HepG2 (cell line): ENCODE data around the gene GAD1. TPM values are rescaled to one million over a fixed set of nuclear protein-coding genes. Genes with fewer than 3 reads are reported as not detected.
A peak's percentile ranks its signal among the peaks of the same experiment; 100 is the strongest.

ENCODE experiments used
- ELF3 ChIP-seq: IDR thresholded peaks from 2 replicates; pipeline ENCODE4 v1.6.1; 2016; ENCODE audit warnings: missing genetic modification reagents, missing compliant biosample characterization
- FOXA1 ChIP-seq, 2 experiments: fragments of 450-650 bp in 1 of 2; sonication (generic) in 1 of 2; formaldehyde crosslinking in 1 of 2; IDR thresholded peaks; 2 replicates each; pipeline versions ENCODE4 v1.4.0 to v1.6.1; 2016 to 2020; ENCODE audit warnings: missing genetic modification reagents in 1 of 2
- FOXA3 ChIP-seq: IDR thresholded peaks from 2 replicates; pipeline ENCODE4 v1.6.1; 2016; ENCODE audit warnings: missing genetic modification reagents, missing compliant biosample characterization
- FOXO4 ChIP-seq: sonication (generic); formaldehyde crosslinking; conservative IDR thresholded peaks from 2 replicates; pipeline ENCODE4 v1.8.1; 2023; ENCODE audit warnings: missing genetic modification reagents
- GZF1 ChIP-seq: sonication (generic); formaldehyde crosslinking; IDR thresholded peaks from 2 replicates; pipeline ENCODE4 v1.5.1; 2020; ENCODE audit warnings: mild to moderate bottlenecking, missing genetic modification reagents
- HNF4A ChIP-seq: sonication (generic); formaldehyde crosslinking; IDR thresholded peaks from 2 replicates; pipeline ENCODE4 v1.4.0; 2020; ENCODE audit warnings: missing genetic modification reagents
- LCORL ChIP-seq, 2 experiments: fragments of 450-650 bp in 1 of 2; sonication (generic) in 1 of 2; formaldehyde crosslinking in 1 of 2; IDR thresholded peaks; 2 replicates each; pipeline versions ENCODE4 v1.5.0 to v1.6.1; 2017 to 2020; ENCODE audit warnings: antibody characterized with exemption in 1 of 2, missing genetic modification reagents in 1 of 2
- LRRFIP1 ChIP-seq: sonication (generic); formaldehyde crosslinking; conservative IDR thresholded peaks from 2 replicates; pipeline ENCODE4 v1.4.0; 2020; ENCODE audit warnings: missing genetic modification reagents
- SOX13 ChIP-seq, 3 experiments: fragments of 450-650 bp in 1 of 3; sonication (generic) in 1 of 3; formaldehyde crosslinking in 1 of 3; IDR thresholded peaks in 2 of 3; conservative IDR thresholded peaks in 1 of 3; 2 replicates each; pipeline versions ENCODE4 v1.5.0 to v1.6.1; 2016 to 2020; ENCODE audit warnings: antibody characterized with exemption in 1 of 3, mild to moderate bottlenecking in 1 of 3, missing compliant biosample characterization in 1 of 3, missing genetic modification reagents in 1 of 3, moderate library complexity in 1 of 3
- ZNF451 ChIP-seq: sonication (generic); formaldehyde crosslinking; IDR thresholded peaks from 2 replicates; pipeline ENCODE4 v1.5.0; 2020; ENCODE audit warnings: mild to moderate bottlenecking, missing genetic modification reagents
- ZNF550 ChIP-seq: sonication (generic); formaldehyde crosslinking; IDR thresholded peaks from 2 replicates; pipeline ENCODE4 v1.4.0; 2020; ENCODE audit warnings: mild to moderate bottlenecking, missing genetic modification reagents, borderline replicate concordance
- ZNF563 ChIP-seq: sonication (generic); formaldehyde crosslinking; IDR thresholded peaks from 2 replicates; pipeline ENCODE4 v1.8.0; 2022; ENCODE audit warnings: mild to moderate bottlenecking, moderate library complexity, missing genetic modification reagents
- ZNF574 ChIP-seq: sonication (generic); formaldehyde crosslinking; IDR thresholded peaks from 2 replicates; pipeline ENCODE4 v1.4.0; 2020; ENCODE audit warnings: missing genetic modification reagents
- polyA plus RNA-seq, 8 experiments: library from polyadenylated mRNA; depleted of rRNA in 3 of 8; stranded (reverse) in 7 of 8; unstranded in 1 of 8; fragments of >200 nt; fragmentation: Illumina TruSeq in 4 of 8; extraction: Trizol in 4 of 8; gene quantifications; 2 replicates each; pipeline versions ENCODE4 v1.2.1 to v1.2.3, GENCODE V29; 2011 to 2016; ENCODE audit warnings: low read depth in 4 of 8, missing spikeins in 1 of 8, mixed read lengths in 1 of 8; ENCODE audit not compliant: insufficient read depth in 1 of 8
- total RNA-seq, 5 experiments: library from RNA; depleted of rRNA; stranded (reverse); fragments of >200 nt; fragmentation: Illumina TruSeq; extraction: Trizol; gene quantifications; 2 replicates each; pipeline ENCODE4 v1.2.3, GENCODE V29; 2016; ENCODE audit warnings: low read depth in 1 of 5
- TF ChIP-seq, protein P1 (sequence below): sonication (generic); formaldehyde crosslinking; IDR thresholded peaks from 2 replicates; pipeline ENCODE4 v1.4.0; 2020; ENCODE audit warnings: missing genetic modification reagents
- TF ChIP-seq, protein P2 (sequence below): sonication (generic); formaldehyde crosslinking; IDR thresholded peaks from 2 replicates; pipeline ENCODE4 v1.4.0; 2020; ENCODE audit warnings: low read depth, missing genetic modification reagents

The GAD1 gene
- total and polyA plus RNA-seq, 2 of the 13 experiments (the other 11 are each of a cell fraction or from before 2014, with no cell fraction given) = 0.09 to 0.13 TPM

GRCh38 chr2:170873035-170873692 lies 56.5 kb downstream of the GAD1 start (continued):
- TF ChIP-seq, protein P1, sequence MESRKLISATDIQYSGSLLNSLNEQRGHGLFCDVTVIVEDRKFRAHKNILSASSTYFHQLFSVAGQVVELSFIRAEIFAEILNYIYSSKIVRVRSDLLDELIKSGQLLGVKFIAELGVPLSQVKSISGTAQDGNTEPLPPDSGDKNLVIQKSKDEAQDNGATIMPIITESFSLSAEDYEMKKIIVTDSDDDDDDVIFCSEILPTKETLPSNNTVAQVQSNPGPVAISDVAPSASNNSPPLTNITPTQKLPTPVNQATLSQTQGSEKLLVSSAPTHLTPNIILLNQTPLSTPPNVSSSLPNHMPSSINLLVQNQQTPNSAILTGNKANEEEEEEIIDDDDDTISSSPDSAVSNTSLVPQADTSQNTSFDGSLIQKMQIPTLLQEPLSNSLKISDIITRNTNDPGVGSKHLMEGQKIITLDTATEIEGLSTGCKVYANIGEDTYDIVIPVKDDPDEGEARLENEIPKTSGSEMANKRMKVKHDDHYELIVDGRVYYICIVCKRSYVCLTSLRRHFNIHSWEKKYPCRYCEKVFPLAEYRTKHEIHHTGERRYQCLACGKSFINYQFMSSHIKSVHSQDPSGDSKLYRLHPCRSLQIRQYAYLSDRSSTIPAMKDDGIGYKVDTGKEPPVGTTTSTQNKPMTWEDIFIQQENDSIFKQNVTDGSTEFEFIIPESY (CRISPR knock-in tag) = peak; percentile 50; the same call in 1 of the 2 replicates
- TF ChIP-seq LCORL (IDR thresholded peaks at IDR 0.05) (no peak), LCORL (CRISPR knock-in tag; IDR thresholded peaks at IDR 0.05) (0 out of 2 replicates have a peak, but pooled peaks have one; percentile 25), HNF4A (CRISPR knock-in tag) (no peak), FOXA3 (peak; percentile 41; the same call in 1 of the 2 replicates), ZNF451 (CRISPR knock-in tag) (no peak), SOX13 (IDR thresholded peaks at IDR 0.05) (no peak), SOX13 (CRISPR knock-in tag; conservative IDR thresholded peaks at IDR 0.05 in 1 of 2, IDR thresholded peaks at IDR 0.05 in 1 of 2) (peak in 1 of 2 experiments; percentile 43; a peak in 1 of 4 replicates), LRRFIP1 (CRISPR knock-in tag) (no peak), ZNF550 (CRISPR knock-in tag) (no peak), FOXO4 (no peak), FOXA1 (IDR thresholded peaks at IDR 0.05) (no peak), FOXA1 (CRISPR knock-in tag; IDR thresholded peaks at IDR 0.05) (peak; percentile 73), ELF3 (CRISPR knock-in tag) (peak; percentile 67), GZF1 (CRISPR knock-in tag) (no peak), ZNF563 (CRISPR knock-in tag) (no peak), ZNF574 (0 out of 2 replicates have a peak, but pooled peaks have one; percentile 33)
- TF ChIP-seq, protein P2, sequence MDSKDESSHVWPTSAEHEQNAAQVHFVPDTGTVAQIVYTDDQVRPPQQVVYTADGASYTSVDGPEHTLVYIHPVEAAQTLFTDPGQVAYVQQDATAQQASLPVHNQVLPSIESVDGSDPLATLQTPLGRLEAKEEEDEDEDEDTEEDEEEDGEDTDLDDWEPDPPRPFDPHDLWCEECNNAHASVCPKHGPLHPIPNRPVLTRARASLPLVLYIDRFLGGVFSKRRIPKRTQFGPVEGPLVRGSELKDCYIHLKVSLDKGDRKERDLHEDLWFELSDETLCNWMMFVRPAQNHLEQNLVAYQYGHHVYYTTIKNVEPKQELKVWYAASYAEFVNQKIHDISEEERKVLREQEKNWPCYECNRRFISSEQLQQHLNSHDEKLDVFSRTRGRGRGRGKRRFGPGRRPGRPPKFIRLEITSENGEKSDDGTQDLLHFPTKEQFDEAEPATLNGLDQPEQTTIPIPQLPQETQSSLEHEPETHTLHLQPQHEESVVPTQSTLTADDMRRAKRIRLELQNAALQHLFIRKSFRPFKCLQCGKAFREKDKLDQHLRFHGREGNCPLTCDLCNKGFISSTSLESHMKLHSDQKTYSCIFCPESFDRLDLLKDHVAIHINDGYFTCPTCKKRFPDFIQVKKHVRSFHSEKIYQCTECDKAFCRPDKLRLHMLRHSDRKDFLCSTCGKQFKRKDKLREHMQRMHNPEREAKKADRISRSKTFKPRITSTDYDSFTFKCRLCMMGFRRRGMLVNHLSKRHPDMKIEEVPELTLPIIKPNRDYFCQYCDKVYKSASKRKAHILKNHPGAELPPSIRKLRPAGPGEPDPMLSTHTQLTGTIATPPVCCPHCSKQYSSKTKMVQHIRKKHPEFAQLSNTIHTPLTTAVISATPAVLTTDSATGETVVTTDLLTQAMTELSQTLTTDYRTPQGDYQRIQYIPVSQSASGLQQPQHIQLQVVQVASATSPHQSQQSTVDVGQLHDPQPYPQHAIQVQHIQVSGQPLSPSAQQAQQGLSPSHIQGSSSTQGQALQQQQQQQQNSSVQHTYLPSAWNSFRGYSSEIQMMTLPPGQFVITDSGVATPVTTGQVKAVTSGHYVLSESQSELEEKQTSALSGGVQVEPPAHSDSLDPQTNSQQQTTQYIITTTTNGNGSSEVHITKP = no peak
